NB4 (cell line): ENCODE results near the gene AGPAT2.

ENCODE experiments used
- MYC ChIP-seq: IDR thresholded peaks from 2 replicates; pipeline ENCODE4 v1.6.1; 2011; ENCODE audit warnings: low read depth, low read length
- POLR2A ChIP-seq: IDR thresholded peaks from 2 replicates; pipeline ENCODE4 v1.6.1; 2011; ENCODE audit warnings: mild to moderate bottlenecking; ENCODE audit not compliant: insufficient read length; ENCODE audit errors: extremely low read depth
- TF ChIP-seq, protein P1 (sequence below): IDR thresholded peaks from one replicate; pipeline ENCODE4 v1.5.1; 2012; ENCODE audit warnings: low read depth, low read length
- TF ChIP-seq, protein P2 (sequence below): IDR thresholded peaks from 2 replicates; pipeline ENCODE4 v1.6.1; 2011; ENCODE audit warnings: low read depth, low read length

DNA sequence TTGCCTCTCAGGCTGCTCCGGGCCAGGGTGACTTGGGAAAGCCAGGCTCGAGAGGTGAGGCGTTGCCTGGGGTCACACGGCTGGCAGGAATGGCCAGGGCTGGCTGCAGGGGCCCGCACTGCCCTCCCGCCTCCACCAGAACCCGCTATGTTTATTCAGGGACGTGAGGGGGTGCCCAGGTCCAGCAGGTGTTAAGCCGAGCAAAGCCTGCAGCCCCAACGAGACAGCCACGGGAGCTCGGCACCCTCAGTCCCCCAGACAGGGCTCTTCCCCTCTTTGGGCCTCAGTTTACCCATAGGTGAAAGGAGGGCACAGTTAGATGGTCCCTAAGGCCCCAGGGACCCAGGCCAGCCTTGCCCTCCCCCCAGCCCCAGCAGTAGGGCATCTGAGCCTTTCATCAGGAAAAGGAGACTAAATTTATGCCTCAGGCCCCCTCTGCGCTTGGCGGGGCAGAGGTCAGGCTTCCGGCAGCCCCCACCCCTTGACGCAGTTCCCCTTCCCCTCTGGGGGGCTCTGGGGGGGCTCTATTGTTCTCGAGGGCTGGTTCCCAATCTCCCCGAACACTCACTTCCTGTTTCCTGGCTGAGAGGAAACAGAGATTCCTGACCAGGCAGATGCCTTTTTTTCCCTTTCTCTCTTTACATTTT is 31.6 kb downstream of the AGPAT2 start:
- TF ChIP-seq POLR2A (no peak), MYC (no peak)
- TF ChIP-seq, protein P1, sequence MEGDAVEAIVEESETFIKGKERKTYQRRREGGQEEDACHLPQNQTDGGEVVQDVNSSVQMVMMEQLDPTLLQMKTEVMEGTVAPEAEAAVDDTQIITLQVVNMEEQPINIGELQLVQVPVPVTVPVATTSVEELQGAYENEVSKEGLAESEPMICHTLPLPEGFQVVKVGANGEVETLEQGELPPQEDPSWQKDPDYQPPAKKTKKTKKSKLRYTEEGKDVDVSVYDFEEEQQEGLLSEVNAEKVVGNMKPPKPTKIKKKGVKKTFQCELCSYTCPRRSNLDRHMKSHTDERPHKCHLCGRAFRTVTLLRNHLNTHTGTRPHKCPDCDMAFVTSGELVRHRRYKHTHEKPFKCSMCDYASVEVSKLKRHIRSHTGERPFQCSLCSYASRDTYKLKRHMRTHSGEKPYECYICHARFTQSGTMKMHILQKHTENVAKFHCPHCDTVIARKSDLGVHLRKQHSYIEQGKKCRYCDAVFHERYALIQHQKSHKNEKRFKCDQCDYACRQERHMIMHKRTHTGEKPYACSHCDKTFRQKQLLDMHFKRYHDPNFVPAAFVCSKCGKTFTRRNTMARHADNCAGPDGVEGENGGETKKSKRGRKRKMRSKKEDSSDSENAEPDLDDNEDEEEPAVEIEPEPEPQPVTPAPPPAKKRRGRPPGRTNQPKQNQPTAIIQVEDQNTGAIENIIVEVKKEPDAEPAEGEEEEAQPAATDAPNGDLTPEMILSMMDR: no peak
- TF ChIP-seq, protein P2, sequence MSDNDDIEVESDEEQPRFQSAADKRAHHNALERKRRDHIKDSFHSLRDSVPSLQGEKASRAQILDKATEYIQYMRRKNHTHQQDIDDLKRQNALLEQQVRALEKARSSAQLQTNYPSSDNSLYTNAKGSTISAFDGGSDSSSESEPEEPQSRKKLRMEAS: no peak
